DMS114 treated with DMSO at 0.1 percent for 48 hours (cell line): ENCODE results near the gene NMU.
"Not testable (repeated sequence)": the region's sequence is repeated elsewhere in the genome, so short reads cannot be mapped to it uniquely, and the experiment has no call there.

Experiments used
- DNase-seq: peaks from one replicate; lab custom pipeline; 2025; ENCODE audit not compliant: unreplicated experiment; lab: John Stamatoyannopoulos, UW

Gene NMU

DNA sequence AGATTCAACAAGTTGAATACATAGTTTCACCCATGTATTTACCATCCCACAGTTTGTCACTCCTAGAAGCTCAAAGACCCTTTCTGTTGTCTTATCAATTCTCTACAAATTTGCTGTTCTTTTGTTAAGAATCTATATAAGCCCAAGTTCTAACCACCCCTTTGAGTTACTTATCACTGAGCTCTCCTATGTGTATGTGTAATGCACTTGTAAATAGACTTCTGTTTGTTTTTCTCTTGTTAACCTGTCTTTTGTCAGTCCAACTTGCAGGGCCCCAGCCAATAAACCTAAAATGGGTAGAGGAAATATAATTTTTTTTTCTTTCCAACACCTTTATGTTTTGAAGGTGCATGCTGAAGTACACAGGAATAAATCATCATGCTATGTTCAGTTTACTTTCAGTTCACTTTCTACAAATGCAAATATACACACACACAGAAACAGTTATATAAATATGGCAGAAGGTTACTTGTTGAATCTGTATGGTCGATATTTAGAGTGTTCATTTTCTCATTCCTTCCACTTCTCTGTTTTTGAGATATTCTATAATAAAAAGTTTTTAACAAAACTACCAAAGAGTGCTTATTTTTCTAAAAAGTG is 67.1 kb downstream of the NMU start:
- DNase-seq: no peak

DNA sequence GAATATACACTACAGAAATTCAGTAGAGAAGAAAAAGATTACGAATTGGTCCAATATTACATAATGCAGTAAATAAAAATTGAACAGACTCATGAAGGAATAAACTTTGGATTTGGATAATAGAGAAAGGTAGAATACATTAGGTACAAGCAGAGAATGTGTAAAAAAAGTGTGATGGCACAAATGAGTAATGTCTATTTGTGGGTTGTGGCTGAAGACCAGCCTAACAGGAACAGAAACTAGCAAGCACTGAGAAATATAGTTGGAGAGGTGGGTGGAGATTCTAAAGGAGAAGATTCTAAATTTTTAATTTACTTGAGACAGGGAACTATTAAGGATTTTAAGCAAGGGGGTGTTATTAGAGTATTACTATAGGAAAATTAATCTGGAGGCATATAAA is 74.2 kb downstream of the NMU start:
- no peak for DNase-seq

DNA sequence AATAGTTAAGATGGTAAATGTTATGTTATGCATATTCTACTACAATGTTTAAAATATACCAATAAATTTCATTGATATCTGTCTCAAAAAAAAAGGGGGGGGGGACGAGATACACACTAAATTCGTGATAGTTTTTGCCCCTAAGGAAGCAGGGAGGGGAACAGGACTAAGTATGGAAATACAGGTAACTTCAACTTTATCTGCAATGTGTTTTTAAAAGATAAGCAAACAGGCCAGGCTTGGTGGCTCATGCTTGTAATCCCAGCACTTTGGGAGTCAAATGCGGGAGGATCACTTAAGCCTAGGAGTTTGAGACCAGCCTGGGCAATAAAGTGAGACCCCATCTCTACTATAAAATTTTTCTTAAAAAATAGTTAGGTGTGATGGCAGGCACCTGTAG is 76.0 kb downstream of the NMU start:
- DNase-seq: no peak

DNA sequence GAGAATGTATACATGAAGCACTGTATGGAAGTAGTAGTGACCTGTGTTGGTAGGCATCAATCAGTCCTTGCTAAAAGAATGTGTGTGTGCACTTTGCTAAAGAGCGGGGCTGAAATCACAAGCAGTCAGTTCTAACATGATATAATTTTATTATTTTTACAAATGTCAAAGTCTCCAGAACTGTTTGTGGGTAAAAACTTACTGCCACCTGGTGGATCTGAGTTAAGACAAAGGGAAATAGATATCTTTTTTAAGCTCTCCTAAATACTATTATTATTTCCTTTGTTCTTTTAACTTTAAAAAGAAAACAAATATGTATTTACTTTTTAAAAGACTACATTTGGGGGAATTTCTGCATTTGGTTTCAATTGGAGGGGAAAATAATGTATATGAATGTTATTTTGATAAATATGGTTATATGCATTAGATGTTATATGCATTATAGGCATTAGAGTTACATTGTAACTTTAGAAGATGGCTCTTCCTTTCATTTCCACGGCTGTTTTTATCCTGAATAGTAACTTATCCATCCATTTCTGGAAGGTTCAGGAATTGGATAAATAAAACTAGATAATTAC is 81.6 kb downstream of the NMU start:
- no peak for DNase-seq

DNA sequence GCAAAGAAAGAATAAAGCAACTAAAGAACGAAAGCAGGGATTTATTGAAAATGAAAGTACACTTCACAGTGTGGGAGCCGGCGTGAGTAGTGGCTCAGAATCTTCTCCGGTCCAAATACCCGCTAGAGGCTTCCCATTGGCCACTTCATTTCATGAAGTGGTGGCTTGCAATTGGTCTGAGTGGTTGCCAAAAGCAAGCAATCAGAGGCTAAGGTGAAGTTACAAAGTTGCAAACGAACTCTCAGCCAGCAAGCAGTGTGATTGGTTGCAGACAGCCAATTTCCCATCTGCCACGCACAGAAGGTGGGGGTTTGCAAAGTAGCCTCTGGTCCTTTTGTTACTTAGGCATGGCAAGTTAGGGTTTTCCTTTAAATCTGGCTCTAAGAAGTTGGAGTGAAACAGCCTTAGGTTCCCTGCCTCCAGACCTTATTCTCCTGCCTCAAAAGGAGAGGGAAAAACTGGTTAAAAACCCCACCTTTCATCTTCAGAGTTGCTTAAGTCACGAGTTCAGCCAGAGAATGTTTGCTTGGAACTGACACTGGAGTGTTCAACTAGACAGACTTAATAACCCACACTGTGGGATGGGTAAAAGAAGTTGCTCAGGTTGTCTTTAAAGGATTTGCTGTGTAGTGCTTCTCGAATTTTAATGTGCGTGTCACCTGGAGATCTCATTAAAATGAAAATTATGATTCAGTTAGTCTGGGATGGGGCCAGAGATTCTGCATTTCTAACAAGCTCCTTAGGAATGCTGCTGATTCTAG is 82.5 kb downstream of the NMU start:
- no peak for DNase-seq

DNA sequence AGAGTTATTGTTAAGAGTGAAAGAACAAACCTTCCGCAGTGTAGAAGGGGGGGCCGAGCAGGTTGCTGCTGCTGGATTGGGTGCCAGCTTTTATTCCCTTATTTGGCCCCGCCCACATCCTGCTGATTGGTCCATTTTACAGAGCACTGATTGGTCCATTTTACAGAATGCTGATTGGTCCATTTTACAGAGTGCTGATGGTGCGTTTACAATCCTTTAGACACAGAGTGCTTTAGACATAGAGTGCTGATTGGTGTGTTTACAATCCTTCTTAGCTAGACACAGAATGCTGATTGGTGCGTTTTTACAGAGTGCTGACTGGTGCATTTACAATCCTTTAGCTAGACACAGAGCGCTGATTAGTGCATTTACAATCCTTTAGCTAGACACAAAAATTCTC is 84.1 kb downstream of the NMU start:
- DNase-seq: not testable (repeated sequence)

DNA sequence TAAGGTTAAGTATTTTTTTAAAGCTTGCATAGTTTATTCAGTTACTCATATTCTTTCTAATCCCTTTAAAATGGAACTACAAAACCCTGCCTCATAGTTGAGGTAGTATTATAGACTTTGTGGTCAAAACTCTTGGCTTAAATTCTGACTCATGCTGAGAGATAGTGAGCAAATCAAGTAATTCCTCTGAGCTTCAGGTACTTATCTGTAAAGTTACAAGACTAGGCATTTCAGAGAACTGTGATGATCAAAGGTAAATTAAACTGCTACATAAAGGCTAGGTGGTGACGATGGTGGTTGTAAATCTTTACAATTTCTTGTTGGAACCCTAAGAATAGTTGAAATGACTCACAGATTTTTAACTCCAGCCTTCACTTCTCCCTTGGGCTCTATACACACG is 86.2 kb downstream of the NMU start:
- no peak for DNase-seq

DNA sequence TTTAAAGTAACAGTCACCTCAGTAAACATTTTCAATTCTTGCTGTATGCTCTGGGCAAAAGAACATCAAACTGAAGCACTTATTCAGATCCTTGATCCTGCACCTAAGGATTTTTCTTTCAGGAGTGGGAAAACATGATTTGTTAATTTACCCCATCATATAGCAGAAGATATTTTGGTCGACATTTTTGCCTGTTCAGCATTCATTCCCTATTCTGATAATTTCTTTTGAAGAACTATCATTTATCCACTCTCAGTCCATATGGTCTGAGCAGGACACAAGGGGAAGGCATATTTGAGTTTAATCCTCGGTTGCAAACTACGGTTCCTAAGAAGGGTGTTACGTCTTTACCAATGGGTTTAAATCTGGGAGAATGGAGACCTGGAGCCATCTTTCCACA is 88.2 kb downstream of the NMU start:
- no peak for DNase-seq

DNA sequence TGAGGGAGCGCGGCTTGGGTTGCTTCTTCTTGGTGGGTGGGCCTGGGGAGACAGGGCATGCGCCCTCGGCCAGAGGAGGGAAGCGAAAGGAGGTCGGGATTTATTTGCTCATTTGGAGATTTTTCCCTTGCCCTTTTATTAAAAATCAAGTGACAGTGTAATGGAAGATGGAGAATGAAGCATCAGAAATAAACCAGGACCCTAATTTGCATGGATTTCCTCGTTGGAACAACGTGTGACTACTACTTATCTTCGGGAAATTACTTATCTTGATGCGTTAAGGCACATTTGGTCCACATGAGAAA is 88.7 kb downstream of the NMU start:
- no peak for DNase-seq

DNA sequence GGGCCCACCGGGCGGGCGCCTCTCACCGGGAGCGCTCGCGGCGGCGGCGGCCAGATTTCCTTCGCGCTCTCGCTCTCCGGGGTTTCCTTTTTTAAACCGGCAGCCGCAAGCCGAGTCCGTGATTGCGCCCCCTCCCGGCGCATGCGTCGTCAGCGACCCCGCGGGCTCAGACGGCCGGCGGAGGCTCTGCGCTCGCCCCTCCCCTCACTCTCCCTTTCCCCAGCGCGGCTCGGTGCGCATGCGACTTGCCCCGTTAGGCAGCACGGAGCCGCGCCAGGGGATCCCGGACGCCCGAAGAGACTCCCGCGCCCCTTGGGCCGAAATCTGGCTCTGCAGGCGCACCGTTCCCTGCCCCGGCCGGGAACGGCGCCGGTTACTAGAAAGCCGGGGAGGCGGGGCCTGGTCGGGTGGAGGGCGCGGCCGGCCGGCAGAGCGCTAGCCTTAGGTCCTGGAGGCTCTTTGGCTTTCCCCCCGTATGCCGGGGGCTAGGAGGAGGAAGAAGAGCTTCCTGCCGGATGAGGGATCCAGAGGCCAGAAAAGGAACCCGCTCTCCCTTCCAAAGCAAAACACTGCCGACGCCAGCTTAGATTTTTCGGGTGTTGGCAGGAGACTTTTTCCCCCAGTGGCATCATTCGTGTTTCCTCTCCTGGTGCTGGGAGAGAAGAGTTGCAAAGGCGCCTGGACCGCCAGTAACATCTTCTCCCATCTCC is 89.2 kb downstream of the NMU start, which contains the start of gene CLOCK:
TSS of gene CLOCK (minus strand) at position 154 of the 710 bp plus-strand sequence. CDS start 64,124 bp downstream, outside the sequence.
- DNase-seq: peak; percentile 52

DNA sequence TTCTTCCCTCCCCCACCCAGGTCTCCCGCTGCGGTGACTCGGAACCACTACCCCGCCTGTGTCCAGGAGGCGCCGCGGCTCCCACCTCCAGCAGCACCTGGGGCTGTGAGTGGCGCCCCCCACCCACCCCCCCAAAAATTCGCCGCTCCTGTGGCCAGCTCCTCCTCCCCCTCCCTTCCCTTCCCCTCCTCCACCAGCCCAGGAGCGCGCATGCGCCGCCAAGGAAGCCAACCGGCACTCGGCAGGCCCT is 89.7 kb downstream of the NMU start:
- DNase-seq: no peak

DNA sequence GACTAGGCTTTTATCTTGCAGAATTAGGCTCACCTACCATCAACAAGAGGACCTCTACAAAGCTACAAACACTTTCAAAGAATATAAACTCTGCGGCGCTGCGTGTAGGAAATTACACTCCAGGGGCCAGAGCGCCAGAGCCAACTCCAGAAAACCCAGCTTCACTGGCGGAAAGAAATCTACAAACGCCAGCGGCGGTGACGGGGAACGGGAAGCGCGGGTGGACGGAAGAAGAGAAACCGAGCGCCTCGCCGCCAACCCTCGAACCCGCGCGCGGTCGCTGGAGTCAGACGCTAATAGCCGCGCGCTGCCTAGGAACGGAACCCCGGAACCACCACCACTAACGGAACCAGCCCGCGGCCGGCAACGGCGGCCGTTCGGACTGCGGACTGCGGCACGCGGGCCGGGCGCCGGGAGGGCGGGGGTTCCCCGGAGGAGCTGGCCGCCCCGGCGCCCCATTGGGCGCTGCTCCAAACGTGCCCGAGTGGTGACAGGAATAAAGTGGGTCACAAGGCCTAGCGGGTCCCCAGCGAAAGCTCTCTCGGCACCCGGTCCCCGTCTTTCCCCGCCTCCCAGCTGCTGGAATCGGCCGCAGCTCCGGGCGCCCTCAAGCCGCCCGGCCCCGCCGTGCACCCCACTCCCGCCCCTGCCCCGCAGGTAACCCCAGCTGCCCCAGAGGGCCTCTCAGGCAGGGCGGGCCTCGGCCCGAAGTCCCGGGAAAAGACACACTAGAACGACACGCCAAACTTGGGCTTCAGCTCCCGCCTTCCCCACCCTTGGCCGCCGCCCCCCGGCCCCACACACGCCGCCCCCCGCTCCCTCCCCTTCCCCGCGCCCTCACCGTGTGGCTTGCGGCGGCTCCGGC is 90.2 kb downstream of the NMU start:
- DNase-seq: peak; percentile 26
